MM.1S (cell line): ENCODE results near the gene USP10.

Source experiments
- DNase-seq: peaks from one replicate; pipeline ENCODE4 v3.0.0-alpha.2; 2015
- H2AFZ ChIP-seq: fragments of 300-600 bp; sonication (generic); 2 replicates; pipeline ENCODE4 v1.6.0; 2016; ENCODE audit warnings: antibody characterized with exemption, low read length
- H3F3A ChIP-seq: fragments of 300-600 bp; sonication (generic); 2 replicates; pipeline ENCODE4 v1.6.1; 2016; ENCODE audit warnings: mild to moderate bottlenecking, antibody characterized with exemption, low read length, moderate library complexity, mixed read lengths; ENCODE audit not compliant: insufficient read depth
- H3K27ac ChIP-seq: fragments of 300-600 bp; sonication (generic); 2 replicates; pipeline ENCODE4 v1.5.1; 2016; ENCODE audit warnings: mild to moderate bottlenecking, low read length
- H3K27me3 ChIP-seq: fragments of 300-600 bp; sonication (generic); replicated peaks from 2 replicates; pipeline ENCODE4 v1.6.0; 2016; ENCODE audit warnings: low read length; ENCODE audit not compliant: insufficient read depth
- H3K36me3 ChIP-seq: fragments of 300-600 bp; sonication (generic); replicated peaks from 2 replicates; pipeline ENCODE4 v1.6.1; 2016; ENCODE audit warnings: mild to moderate bottlenecking, low read length, mixed read lengths; ENCODE audit not compliant: insufficient read depth
- H3K4me1 ChIP-seq: fragments of 300-600 bp; sonication (generic); 2 replicates; pipeline ENCODE4 v1.6.1; 2016; ENCODE audit warnings: low read length, mixed read lengths
- H3K4me2 ChIP-seq: fragments of 300-600 bp; sonication (generic); 2 replicates; pipeline ENCODE4 v1.6.0; 2016; ENCODE audit warnings: low read depth, low read length
- H3K4me3 ChIP-seq: fragments of 300-600 bp; sonication (generic); 2 replicates; pipeline ENCODE4 v1.5.1; 2016; ENCODE audit warnings: low read length, mixed read lengths
- H3K79me2 ChIP-seq: fragments of 300-600 bp; sonication (generic); 2 replicates; pipeline ENCODE4 v1.6.1; 2016; ENCODE audit warnings: mixed run types, low read length, mixed read lengths
- H3K9ac ChIP-seq: fragments of 300-600 bp; sonication (generic); 2 replicates; pipeline ENCODE4 v1.6.1; 2016; ENCODE audit warnings: low read length, mixed read lengths
- H3K9me2 ChIP-seq: fragments of 300-600 bp; sonication (generic); replicated peaks from 2 replicates; pipeline ENCODE4 v1.6.1; 2016; ENCODE audit warnings: mild to moderate bottlenecking, low read length, mixed read lengths; ENCODE audit not compliant: insufficient read depth
- H3K9me3 ChIP-seq: fragments of 300-600 bp; sonication (generic); replicated peaks from 2 replicates; pipeline ENCODE4 v1.6.1; 2016; ENCODE audit warnings: mild to moderate bottlenecking, low read length, mixed read lengths; ENCODE audit not compliant: insufficient read depth
- H4K20me1 ChIP-seq: fragments of 300-600 bp; sonication (generic); 2 replicates; pipeline ENCODE4 v1.6.1; 2016; ENCODE audit warnings: mild to moderate bottlenecking, low read length, moderate library complexity, mixed read lengths; ENCODE audit not compliant: insufficient read depth
- CTCF ChIP-seq: fragments of 300-600 bp; sonication (generic); IDR thresholded peaks from 2 replicates; pipeline ENCODE4 v1.5.1; 2016; ENCODE audit warnings: antibody characterized with exemption, low read length, mixed read lengths
- EZH2 ChIP-seq: fragments of 300-600 bp; sonication (generic); optimal IDR thresholded peaks from 2 replicates; pipeline ENCODE3; 2017; ENCODE audit warnings: low read depth, mild to moderate bottlenecking, antibody characterized with exemption, low read length, mixed read lengths
- EZH2phosphoT487 ChIP-seq: fragments of 300-600 bp; sonication (generic); IDR thresholded peaks from 2 replicates; pipeline ENCODE4 v1.6.1; 2018; ENCODE audit warnings: antibody characterized with exemption, low read length

USP10 gene

GRCh38 chr16:84683691-84684591, 15.9 kb upstream of the USP10 start:
- no peaks in the 10 kb centered on the region for H3K9me2 ChIP-seq
- no peak overlapping the region for H3K27ac ChIP-seq
- no peak for TF ChIP-seq CTCF
- H3K27me3 ChIP-seq = no peaks in the 10 kb centered on the region
- no peak for DNase-seq
- H3K79me2 ChIP-seq = no peaks in the 10 kb centered on the region
- no peaks in the 10 kb centered on the region for H3K4me1 ChIP-seq
- no peaks in the 10 kb centered on the region for H4K20me1 ChIP-seq
- no peaks in the 10 kb centered on the region for H3K9me3 ChIP-seq
- H3K9ac ChIP-seq = no peak overlapping the region
- no peaks in the 10 kb centered on the region for H3K36me3 ChIP-seq
- H3F3A ChIP-seq = no peaks in the 10 kb centered on the region
- H3K4me3 ChIP-seq = no peak overlapping the region
- no peak overlapping the region for H3K4me2 ChIP-seq
- H2AFZ ChIP-seq = no peak overlapping the region

- no peak overlapping the region for H3K9ac ChIP-seq
- no peaks in the 10 kb centered on the region for H3K27me3 ChIP-seq
- no peak for DNase-seq
- no peaks in the 10 kb centered on the region for H3F3A ChIP-seq
- H3K4me2 ChIP-seq = no peak overlapping the region
- no peak overlapping the region for H2AFZ ChIP-seq
- no peak overlapping the region for H3K4me3 ChIP-seq
- no peaks in the 10 kb centered on the region for H3K4me1 ChIP-seq
- no peaks in the 10 kb centered on the region for H3K9me2 ChIP-seq
- H3K79me2 ChIP-seq = no peaks in the 10 kb centered on the region
- H3K9me3 ChIP-seq = no peaks in the 10 kb centered on the region
- H3K36me3 ChIP-seq = no peaks in the 10 kb centered on the region
- H4K20me1 ChIP-seq = no peaks in the 10 kb centered on the region
- TF ChIP-seq EZH2 (no peak), CTCF (no peak), EZH2phosphoT487 (no peak)
- H3K27ac ChIP-seq = no peak overlapping the region
Measured at GRCh38 chr16:84684592-84684965, 15.2 kb upstream of the USP10 start.

DNA sequence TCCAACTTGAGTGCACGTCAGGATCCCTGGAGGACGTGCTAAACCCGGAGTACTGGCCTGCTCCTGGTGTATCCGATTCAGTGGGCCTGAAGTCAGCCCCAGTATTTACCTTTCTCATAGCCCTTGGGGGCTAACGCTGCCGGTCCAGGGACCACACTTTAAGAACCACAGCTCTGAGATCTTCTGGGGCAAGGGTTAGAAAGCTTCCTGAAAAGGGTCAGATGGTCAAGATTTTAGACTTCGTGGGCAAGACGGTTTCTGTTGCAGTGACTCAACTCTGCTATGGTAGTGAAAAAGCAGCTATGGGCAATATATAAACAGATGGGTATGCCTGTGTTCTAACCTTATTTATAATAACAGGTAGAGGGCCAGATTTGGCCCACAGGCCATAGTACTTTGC, 14.6 kb upstream of the USP10 start:
- Histone ChIP-seq H3K4me1 (no peaks in the 10 kb centered on the region), H3K79me2 (no peaks in the 10 kb centered on the region), H3K4me3 (no peak overlapping the region), H4K20me1 (no peaks in the 10 kb centered on the region), H3K9me2 (no peaks in the 10 kb centered on the region), H3K4me2 (no peak overlapping the region), H3F3A (no peaks in the 10 kb centered on the region), H3K27me3 (no peaks in the 10 kb centered on the region), H3K9me3 (no peaks in the 10 kb centered on the region), H3K9ac (no peak overlapping the region), H2AFZ (no peak overlapping the region), H3K27ac (no peak overlapping the region), H3K36me3 (no peaks in the 10 kb centered on the region)
- no peak for TF ChIP-seq CTCF
- no peak for DNase-seq
